Spleen (tissue), 7 donors: Measurements from ENCODE around the gene NOXA1.

ENCODE experiments used
- CTCF ChIP-seq, 11 experiments: fragments of 200-600 bp in 7 of 11; fragments of 450-650 bp in 4 of 11; sonication (generic) in 4 of 11; IDR thresholded peaks in 8 of 11; conservative IDR thresholded peaks in 3 of 11; 1 replicate in 7 of 11; 2 replicates in 4 of 11; pipeline versions ENCODE4 v1.4.0 to v1.8.0; 2016 to 2021; ENCODE audit warnings: antibody characterized with exemption in 11 of 11, inconsistent platforms in 4 of 11, mild to moderate bottlenecking in 1 of 11
- POLR2A ChIP-seq, 3 donors: fragments of 450-650 bp; IDR thresholded peaks; one replicate each; pipeline ENCODE4 v1.5.1; 2017; ENCODE audit warnings: antibody characterized with exemption in 3 of 3, mild to moderate bottlenecking in 1 of 3
- donor health status: DM: no; HTN: no; CAD: no; lungs with moderate emphysema.
- donor health status: DM: no; HTN: no; CAD: no.
- donor health status: DM: no; HTN: no; CAD: no.

GRCh38 chr9:137389428-137389746, 33.8 kb upstream of the NOXA1 start:
- TF ChIP-seq POLR2A (IDR thresholded peaks at IDR 0.05): no peak
- TF ChIP-seq CTCF (IDR thresholded peaks at IDR 0.05 in 8 of 11, conservative IDR thresholded peaks at IDR 0.05 in 3 of 11): no peak
